Panc1 (cell line): ENCODE measurements around the gene CA5A. TPM values are rescaled to one million over a fixed set of nuclear protein-coding genes. Genes with fewer than 3 reads are reported as not detected.

Experiments
- ATAC-seq: fragments of 200-7000 bp; cut with Tn5 transposase; 2 replicates; pipeline ENCODE4 v1.9.1; 2020; ENCODE audit warnings: mild to moderate bottlenecking, moderate library complexity
- BruUV-seq: library from RNA; stranded (reverse); fragments of 400-500 nt; replicated peaks from 2 replicates; lab custom pipeline; 2021; lab: Mats Ljungman, UMichigan
- CTCF ChIA-PET: fragments of 300-600 bp; sonication (Branson Sonifier 250); formaldehyde crosslinking; loops from one replicate; lab custom pipeline; 2022; ENCODE audit warnings: antibody characterized with exemption; lab: Charles Lee
- POLR2A ChIA-PET: fragments of 300-600 bp; sonication (Branson Sonifier 250); formaldehyde crosslinking; loops from one replicate; lab custom pipeline; 2022; ENCODE audit warnings: antibody characterized with exemption; lab: Charles Lee
- DNase-seq: peaks from one replicate; pipeline ENCODE4 v3.0.0-alpha.2; 2010; ENCODE audit warnings: low read depth, low spot score
- H3K27ac ChIP-seq: 2 replicates; pipeline ENCODE4 v1.5.1; 2011; ENCODE audit warnings: mild to moderate bottlenecking, low read length, inconsistent platforms
- H3K27me3 ChIP-seq: fragments of 200-500 bp; sonication (Bioruptor generic); 2 replicates; pipeline ENCODE4 v1.6.0; 2014; ENCODE audit warnings: low read length, inconsistent platforms; ENCODE audit not compliant: control insufficient read depth, insufficient read depth
- H3K36me3 ChIP-seq: fragments of 200-500 bp; sonication (Bioruptor generic); 2 replicates; pipeline ENCODE4 v1.5.1; 2014; ENCODE audit warnings: inconsistent platforms, mild to moderate bottlenecking, low read length, moderate library complexity; ENCODE audit not compliant: control insufficient read depth, insufficient read depth
- H3K4me1 ChIP-seq: 2 replicates; pipeline ENCODE4 v1.5.1; 2011; ENCODE audit warnings: inconsistent platforms, mild to moderate bottlenecking, low read length, moderate library complexity; ENCODE audit not compliant: control insufficient read depth, insufficient read depth
- H3K4me3 ChIP-seq, 2 experiments: 2 replicates each; pipeline ENCODE4 v1.5.1; 2011 to 2012; ENCODE audit warnings: low read depth in 2 of 2, low read length in 2 of 2, mild to moderate bottlenecking in 2 of 2, inconsistent platforms in 1 of 2, moderate library complexity in 1 of 2
- H3K9me3 ChIP-seq: fragments of 200-500 bp; sonication (Bioruptor generic); 2 replicates; pipeline ENCODE4 v1.5.1; 2014; ENCODE audit warnings: low read depth, mild to moderate bottlenecking, inconsistent platforms, low read length, moderate library complexity; ENCODE audit not compliant: control insufficient read depth, insufficient read depth
- POLR2AphosphoS5 ChIP-seq: IDR thresholded peaks from 2 replicates; pipeline ENCODE4 v1.6.1; 2012; ENCODE audit warnings: mild to moderate bottlenecking, low read depth, low read length, moderate library complexity
- REST ChIP-seq, 2 experiments: IDR thresholded peaks; 2 replicates each; pipeline ENCODE4 v1.6.1; 2011 to 2012; ENCODE audit warnings: low read depth in 2 of 2, control low read depth in 1 of 2, low read length in 1 of 2, mild to moderate bottlenecking in 1 of 2, moderate library complexity in 1 of 2; ENCODE audit not compliant: insufficient read depth in 1 of 2
- SIN3A ChIP-seq: IDR thresholded peaks from 2 replicates; pipeline ENCODE4 v1.6.1; 2012; ENCODE audit warnings: low read depth, mild to moderate bottlenecking, low read length, moderate library complexity, borderline replicate concordance; ENCODE audit not compliant: insufficient read depth
- TCF7L2 ChIP-seq: IDR thresholded peaks from 2 replicates; pipeline ENCODE4 v1.6.1; 2011; ENCODE audit warnings: mild to moderate bottlenecking, low read depth, low read length, inconsistent platforms
- in situ Hi-C: cut with HindIII; loops from 2 replicates; pipeline ENCODE4 v1.10.0; 2016; ENCODE audit warnings: low sequenced_read_pairs, low pct_unique_long_range_greater_than_20kb
- intact Hi-C: fragments of 100-400 bp; cut with micrococcal nuclease; formaldehyde crosslinking; loops from one replicate; pipeline ENCODE4 v1.10.0; 2022; ENCODE audit not compliant: unreplicated experiment
- total RNA-seq: library from RNA; stranded (reverse); gene quantifications from one replicate; pipeline ENCODE4 v1.2.1, GENCODE V29; 2021; ENCODE audit not compliant: unreplicated experiment
- TF ChIP-seq, protein P1 (sequence below): fragments of 450-650 bp; IDR thresholded peaks from 2 replicates; pipeline ENCODE4 v1.5.1; 2017; ENCODE audit warnings: mild to moderate bottlenecking

The CA5A gene
- total RNA-seq, 1 experiment from 2014 or later, result not detected

- Histone ChIP-seq H3K9me3 (no peaks in the 10 kb centered on the region), H3K36me3 (no peaks in the 10 kb centered on the region), H3K27me3 (no peaks in the 10 kb centered on the region), H3K4me3 (no peak overlapping the region), H3K4me1 (peaks cover 7% of the 10 kb centered on the region; the same call in 1 of the 2 replicates), H3K27ac (no peak overlapping the region)
- POLR2A ChIA-PET, result no interaction called here
- intact Hi-C loops, result no loop called here
- in situ Hi-C loops, result no loop called here
- CTCF ChIA-PET, result no interaction called here
- TF ChIP-seq TCF7L2, result no peak
- no peak for TF ChIP-seq SIN3A
- no peak for TF ChIP-seq REST (IDR thresholded peaks at IDR 0.05; ENCODE audit: insufficient read depth in 1 of 2, low read depth in 2 of 2, low read length in 1 of 2)
- no peak for TF ChIP-seq POLR2AphosphoS5
- TF ChIP-seq, protein P1, sequence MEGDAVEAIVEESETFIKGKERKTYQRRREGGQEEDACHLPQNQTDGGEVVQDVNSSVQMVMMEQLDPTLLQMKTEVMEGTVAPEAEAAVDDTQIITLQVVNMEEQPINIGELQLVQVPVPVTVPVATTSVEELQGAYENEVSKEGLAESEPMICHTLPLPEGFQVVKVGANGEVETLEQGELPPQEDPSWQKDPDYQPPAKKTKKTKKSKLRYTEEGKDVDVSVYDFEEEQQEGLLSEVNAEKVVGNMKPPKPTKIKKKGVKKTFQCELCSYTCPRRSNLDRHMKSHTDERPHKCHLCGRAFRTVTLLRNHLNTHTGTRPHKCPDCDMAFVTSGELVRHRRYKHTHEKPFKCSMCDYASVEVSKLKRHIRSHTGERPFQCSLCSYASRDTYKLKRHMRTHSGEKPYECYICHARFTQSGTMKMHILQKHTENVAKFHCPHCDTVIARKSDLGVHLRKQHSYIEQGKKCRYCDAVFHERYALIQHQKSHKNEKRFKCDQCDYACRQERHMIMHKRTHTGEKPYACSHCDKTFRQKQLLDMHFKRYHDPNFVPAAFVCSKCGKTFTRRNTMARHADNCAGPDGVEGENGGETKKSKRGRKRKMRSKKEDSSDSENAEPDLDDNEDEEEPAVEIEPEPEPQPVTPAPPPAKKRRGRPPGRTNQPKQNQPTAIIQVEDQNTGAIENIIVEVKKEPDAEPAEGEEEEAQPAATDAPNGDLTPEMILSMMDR, result no peak
- BruUV-seq, result no TSS peak
- DNase-seq (no peak), ATAC-seq (no peak; the same call in 1 of the 2 replicates)
These were observed 12.1 kb downstream of the CA5A start for GRCh38 chr16:87924041-87924810.

- intact Hi-C loops, result no loop called here
- H3K27me3 ChIP-seq, result no peaks in the 10 kb centered on the region
- ATAC-seq, result no peak
- POLR2A ChIA-PET, result no interaction called here
- TF ChIP-seq POLR2AphosphoS5 (no peak), SIN3A (no peak), TCF7L2 (no peak), REST (IDR thresholded peaks at IDR 0.05; ENCODE audit: insufficient read depth in 1 of 2, low read depth in 2 of 2, low read length in 1 of 2) (no peak)
- TF ChIP-seq, protein P1, result no peak
- H3K4me1 ChIP-seq, result peaks cover 7% of the 10 kb centered on the region; the same call in 1 of the 2 replicates
- DNase-seq, result no peak
- in situ Hi-C loops, result no loop called here
- CTCF ChIA-PET, result no interaction called here
- H3K36me3 ChIP-seq, result no peaks in the 10 kb centered on the region
- no peak overlapping the region for H3K4me3 ChIP-seq
- no peaks in the 10 kb centered on the region for H3K9me3 ChIP-seq
- H3K27ac ChIP-seq, result no peak overlapping the region
- BruUV-seq, result no TSS peak
These were observed 14.0 kb downstream of the CA5A start for GRCh38 chr16:87922250-87922871.
